ENCODE data around the gene TBC1D1. TPM values are rescaled to one million over a fixed set of nuclear protein-coding genes. Genes with fewer than 3 reads are reported as not detected.

The TBC1D1 gene
- total RNA-seq, 1 donor from 2014 or later, result 113 TPM

GRCh38 chr4:37858112-37858511 lies 32.8 kb upstream of the TBC1D1 start:
- TF ChIP-seq CTCF (conservative IDR thresholded peaks at IDR 0.05), result no peak
- Mint-ChIP-seq H3K27ac (ENCODE audit: unreplicated experiment) (no peak overlapping the region), H3K27me3 (ENCODE audit: low read depth) (no peaks in the 10 kb centered on the region), H3K4me3 (no peak overlapping the region), H3K4me1 (no peaks in the 10 kb centered on the region), H3K36me3 (ENCODE audit: low read depth) (peaks cover 6% of the 10 kb centered on the region), H3K9me3 (no peaks in the 10 kb centered on the region)
- DNase-seq (ENCODE audit: low read depth, low spot score), result no peak

- H3K27ac Mint-ChIP-seq (ENCODE audit: unreplicated experiment), result no peak overlapping the region
- TF ChIP-seq CTCF (conservative IDR thresholded peaks at IDR 0.05), result no peak
- H3K9me3 Mint-ChIP-seq, result no peaks in the 10 kb centered on the region
- peaks cover 10% of the 10 kb centered on the region for H3K36me3 Mint-ChIP-seq (ENCODE audit: low read depth)
- no peaks in the 10 kb centered on the region for H3K4me1 Mint-ChIP-seq
- no peak for DNase-seq (ENCODE audit: low read depth, low spot score)
- H3K4me3 Mint-ChIP-seq, result no peak overlapping the region
- no peaks in the 10 kb centered on the region for H3K27me3 Mint-ChIP-seq (ENCODE audit: low read depth)
These were observed 32.0 kb upstream of the TBC1D1 start for GRCh38 chr4:37858872-37859271.

GRCh38 chr4:37860266-37860665 lies 30.6 kb upstream of the TBC1D1 start:
- no peaks in the 10 kb centered on the region for H3K9me3 Mint-ChIP-seq
- H3K27ac Mint-ChIP-seq (ENCODE audit: unreplicated experiment), result no peak overlapping the region
- no peak for TF ChIP-seq CTCF (conservative IDR thresholded peaks at IDR 0.05)
- H3K4me1 Mint-ChIP-seq, result no peaks in the 10 kb centered on the region
- no peak for DNase-seq (ENCODE audit: low read depth, low spot score)
- no peaks in the 10 kb centered on the region for H3K27me3 Mint-ChIP-seq (ENCODE audit: low read depth)
- H3K36me3 Mint-ChIP-seq (ENCODE audit: low read depth), result peaks cover 10% of the 10 kb centered on the region
- no peak overlapping the region for H3K4me3 Mint-ChIP-seq

GRCh38 chr4:37862961-37863360 lies 27.9 kb upstream of the TBC1D1 start:
- H3K4me3 Mint-ChIP-seq, result no peak overlapping the region
- H3K27me3 Mint-ChIP-seq (ENCODE audit: low read depth), result no peaks in the 10 kb centered on the region
- no peak for DNase-seq (ENCODE audit: low read depth, low spot score)
- peaks cover 10% of the 10 kb centered on the region for H3K9me3 Mint-ChIP-seq
- no peak overlapping the region for H3K27ac Mint-ChIP-seq (ENCODE audit: unreplicated experiment)
- TF ChIP-seq CTCF (conservative IDR thresholded peaks at IDR 0.05), result no peak
- peaks cover 28% of the 10 kb centered on the region for H3K36me3 Mint-ChIP-seq (ENCODE audit: low read depth)
- no peaks in the 10 kb centered on the region for H3K4me1 Mint-ChIP-seq

- peaks cover 10% of the 10 kb centered on the region for H3K9me3 Mint-ChIP-seq
- H3K4me3 Mint-ChIP-seq, result no peak overlapping the region
- no peaks in the 10 kb centered on the region for H3K4me1 Mint-ChIP-seq
- H3K27me3 Mint-ChIP-seq (ENCODE audit: low read depth), result no peaks in the 10 kb centered on the region
- no peak for TF ChIP-seq CTCF (conservative IDR thresholded peaks at IDR 0.05)
- no peak overlapping the region for H3K27ac Mint-ChIP-seq (ENCODE audit: unreplicated experiment)
- H3K36me3 Mint-ChIP-seq (ENCODE audit: low read depth), result peaks cover 31% of the 10 kb centered on the region
- DNase-seq (ENCODE audit: low read depth, low spot score), result no peak
These were observed 26.1 kb upstream of the TBC1D1 start for GRCh38 chr4:37864786-37865185.

- Mint-ChIP-seq H3K27me3 (ENCODE audit: low read depth) (no peaks in the 10 kb centered on the region), H3K36me3 (ENCODE audit: low read depth) (peaks cover 31% of the 10 kb centered on the region), H3K4me1 (no peaks in the 10 kb centered on the region), H3K4me3 (no peak overlapping the region), H3K9me3 (peaks cover 10% of the 10 kb centered on the region), H3K27ac (ENCODE audit: unreplicated experiment) (no peak overlapping the region)
- no peak for DNase-seq (ENCODE audit: low read depth, low spot score)
- no peak for TF ChIP-seq CTCF (conservative IDR thresholded peaks at IDR 0.05)
These were observed 25.4 kb upstream of the TBC1D1 start for GRCh38 chr4:37865450-37865849.
